EH (cell line): ENCODE data around the gene BACH1.
A peak's percentile ranks its signal among the peaks of the same experiment; 100 is the strongest.
"Not testable (repeated sequence)": the region's sequence is repeated elsewhere in the genome, so short reads cannot be mapped to it uniquely, and the experiment has no call there.

Source experiments
- DNase-seq: peaks from one replicate; pipeline ENCODE4 v3.0.0-alpha.2; 2015; ENCODE audit warnings: low read depth

Gene BACH1

GRCh38 chr21:29298348-29299045, at the start of gene BACH1:
TSS of gene BACH1 (plus strand) at chr21:29298922. CDS start at chr21:29321281, 22,359 bp downstream.
- DNase-seq: peak; percentile 93

GRCh38 chr21:29249289-29249688, 49.4 kb upstream of the BACH1 start:
- DNase-seq: not testable (repeated sequence)

- no peak for DNase-seq
Observed at GRCh38 chr21:29250636-29251035, 48.1 kb upstream of the BACH1 start.

GRCh38 chr21:29253861-29254260, 44.9 kb upstream of the BACH1 start:
- DNase-seq: not testable (repeated sequence)

- no peak for DNase-seq
Observed at GRCh38 chr21:29254550-29254949, 44.2 kb upstream of the BACH1 start.

- no peak for DNase-seq
Observed at GRCh38 chr21:29256126-29256910, 42.4 kb upstream of the BACH1 start.

- no peak for DNase-seq
Observed at GRCh38 chr21:29257701-29258100, 41.0 kb upstream of the BACH1 start.

- DNase-seq: peak; percentile 92
Observed at GRCh38 chr21:29258626-29259338, 39.9 kb upstream of the BACH1 start.

GRCh38 chr21:29260461-29260860, 38.3 kb upstream of the BACH1 start:
- DNase-seq: no peak

GRCh38 chr21:29261555-29262540, 36.9 kb upstream of the BACH1 start:
- DNase-seq: peak; percentile 44

- peak; percentile 37 for DNase-seq
Observed at GRCh38 chr21:29264721-29265120, 34.0 kb upstream of the BACH1 start.

- DNase-seq: peak; percentile 40
Observed at GRCh38 chr21:29265690-29266479, 32.8 kb upstream of the BACH1 start.

- DNase-seq: no peak
Observed at GRCh38 chr21:29267666-29268065, 31.1 kb upstream of the BACH1 start.

GRCh38 chr21:29271927-29272333, 26.8 kb upstream of the BACH1 start:
- DNase-seq: peak; percentile 34

- DNase-seq: no peak
Observed at GRCh38 chr21:29277442-29277841, 21.3 kb upstream of the BACH1 start.

- no peak for DNase-seq
Observed at GRCh38 chr21:29279558-29279957, 19.2 kb upstream of the BACH1 start.

- DNase-seq: not testable (repeated sequence)
Observed at GRCh38 chr21:29281801-29282200, 16.9 kb upstream of the BACH1 start.

- peak; percentile 54 for DNase-seq
Observed at GRCh38 chr21:29287383-29287782, 11.3 kb upstream of the BACH1 start.

GRCh38 chr21:29288239-29288638, 10.5 kb upstream of the BACH1 start:
- DNase-seq: no peak

GRCh38 chr21:29289317-29289716, 9.4 kb upstream of the BACH1 start:
- DNase-seq: no peak

GRCh38 chr21:29290240-29290639, 8.5 kb upstream of the BACH1 start:
- DNase-seq: no peak
